Measurements from ENCODE around the gene MCM3AP.
"Not testable (repeated sequence)": the region's sequence is repeated elsewhere in the genome, so short reads cannot be mapped to it uniquely, and the experiment has no call there.

The MCM3AP gene

GRCh38 chr21:46239817-46240325 is 45.5 kb downstream of the MCM3AP start:
- DNase-seq, result no peak

GRCh38 chr21:46237474-46237873 is 47.9 kb downstream of the MCM3AP start:
- no peak for DNase-seq

GRCh38 chr21:46234436-46234950 is 50.9 kb downstream of the MCM3AP start:
- DNase-seq, result no peak

GRCh38 chr21:46229923-46230260 is 55.5 kb downstream of the MCM3AP start:
- no peak for DNase-seq

- DNase-seq, result no peak
These were observed 56.1 kb downstream of the MCM3AP start for GRCh38 chr21:46229133-46229922.

GRCh38 chr21:46228345-46229051 is 56.9 kb downstream of the MCM3AP start, which contains the start of gene LSS:
Gene LSS (minus strand): TSS chr21:46228774. CDS start chr21:46228745, 29 bp downstream.
- DNase-seq, result peak; percentile 98 to 100

GRCh38 chr21:46227811-46228344 is 57.5 kb downstream of the MCM3AP start:
- no peak for DNase-seq

GRCh38 chr21:46226920-46227599 is 58.4 kb downstream of the MCM3AP start:
- DNase-seq, result no peak

GRCh38 chr21:46226146-46226545 is 59.3 kb downstream of the MCM3AP start:
- DNase-seq, result no peak

- not testable (repeated sequence) for DNase-seq
These were observed 61.8 kb downstream of the MCM3AP start for GRCh38 chr21:46223661-46224060.

GRCh38 chr21:46223217-46223616 is 62.2 kb downstream of the MCM3AP start:
- no peak for DNase-seq

- no peak for DNase-seq
These were observed 62.8 kb downstream of the MCM3AP start for GRCh38 chr21:46222436-46223116.

- DNase-seq, result no peak
These were observed 63.6 kb downstream of the MCM3AP start for GRCh38 chr21:46221664-46222435.

- DNase-seq, result no peak
These were observed 64.6 kb downstream of the MCM3AP start for GRCh38 chr21:46220847-46221246.

GRCh38 chr21:46220275-46220810 is 65.1 kb downstream of the MCM3AP start:
- DNase-seq, result no peak

- DNase-seq, result no peak
These were observed 65.7 kb downstream of the MCM3AP start for GRCh38 chr21:46219591-46220239.

- no peak for DNase-seq
These were observed 66.4 kb downstream of the MCM3AP start for GRCh38 chr21:46218906-46219590.

GRCh38 chr21:46217511-46218196 is 67.8 kb downstream of the MCM3AP start:
- no peak for DNase-seq

GRCh38 chr21:46216132-46216747 is 69.2 kb downstream of the MCM3AP start:
- DNase-seq, result no peak

Measured in CD4-positive, alpha-beta T cell treated with Interleukin-1 beta for 1 hour (primary cell).